Ovary (tissue), 3 donors: ENCODE measurements around the gene CHCHD1.

Experiments used
- CTCF ChIP-seq, 3 donors: fragments of 450-650 bp in 2 of 3; fragments of 200-600 bp in 1 of 3; IDR thresholded peaks; one replicate each; pipeline versions ENCODE4 v1.5.1 to v1.8.0; 2016 to 2022; ENCODE audit warnings: antibody characterized with exemption in 3 of 3, mild to moderate bottlenecking in 1 of 3
- POLR2A ChIP-seq: fragments of 450-650 bp; IDR thresholded peaks from one replicate; pipeline ENCODE4 v1.6.1; 2017; ENCODE audit warnings: antibody characterized with exemption, mild to moderate bottlenecking, moderate library complexity
- donor health status: DM: no; HTN: no; CAD: no.

GRCh38 chr10:73803680-73804286 is 21.9 kb downstream of the CHCHD1 start:
- TF ChIP-seq CTCF (IDR thresholded peaks at IDR 0.05) (no peak), POLR2A (no peak)
